ENCODE results near the gene SH2B3.

The SH2B3 gene

DNA sequence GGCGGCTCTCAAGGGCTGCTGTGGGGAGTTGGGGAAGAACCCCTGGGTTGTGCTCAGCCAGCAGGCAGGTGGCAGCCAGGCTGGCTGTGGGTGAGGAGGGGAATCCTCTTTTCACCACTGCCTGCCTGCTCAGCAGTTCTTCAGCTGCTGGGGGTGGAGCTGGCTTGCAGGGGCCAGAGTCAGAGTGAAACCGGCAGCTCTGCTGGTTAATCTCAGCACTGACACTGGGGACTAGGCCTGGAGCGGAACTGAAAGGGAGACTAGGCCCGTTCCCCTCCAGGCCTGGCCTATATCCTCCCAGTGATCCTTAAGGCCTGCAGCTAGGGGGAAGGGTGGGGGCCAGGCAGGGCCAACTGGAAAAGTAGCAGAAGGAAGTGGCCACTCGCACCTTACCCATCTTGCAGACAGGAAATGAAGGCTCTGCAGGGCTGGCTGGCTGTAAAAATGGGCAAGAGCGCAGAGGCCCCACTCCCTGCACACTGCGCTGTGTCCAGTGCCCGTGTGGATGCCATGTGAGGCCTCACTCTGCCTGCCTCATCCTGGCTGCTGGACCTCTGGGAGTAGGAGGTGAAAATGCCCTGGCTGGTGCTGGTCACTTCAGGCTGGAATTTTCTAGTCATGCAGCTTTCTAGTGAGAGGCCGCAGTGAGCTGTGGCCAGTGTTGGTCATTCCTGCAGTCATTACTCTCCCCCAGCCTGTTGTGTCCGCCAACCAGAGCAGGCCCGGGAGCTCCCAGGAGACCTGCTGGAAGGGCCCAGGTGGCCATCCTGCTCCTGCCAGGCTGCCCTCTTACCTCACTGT is 39.4 kb downstream of the SH2B3 start:
- peak; percentile 78 for DNase-seq (ENCODE audit: low spot score)

DNA sequence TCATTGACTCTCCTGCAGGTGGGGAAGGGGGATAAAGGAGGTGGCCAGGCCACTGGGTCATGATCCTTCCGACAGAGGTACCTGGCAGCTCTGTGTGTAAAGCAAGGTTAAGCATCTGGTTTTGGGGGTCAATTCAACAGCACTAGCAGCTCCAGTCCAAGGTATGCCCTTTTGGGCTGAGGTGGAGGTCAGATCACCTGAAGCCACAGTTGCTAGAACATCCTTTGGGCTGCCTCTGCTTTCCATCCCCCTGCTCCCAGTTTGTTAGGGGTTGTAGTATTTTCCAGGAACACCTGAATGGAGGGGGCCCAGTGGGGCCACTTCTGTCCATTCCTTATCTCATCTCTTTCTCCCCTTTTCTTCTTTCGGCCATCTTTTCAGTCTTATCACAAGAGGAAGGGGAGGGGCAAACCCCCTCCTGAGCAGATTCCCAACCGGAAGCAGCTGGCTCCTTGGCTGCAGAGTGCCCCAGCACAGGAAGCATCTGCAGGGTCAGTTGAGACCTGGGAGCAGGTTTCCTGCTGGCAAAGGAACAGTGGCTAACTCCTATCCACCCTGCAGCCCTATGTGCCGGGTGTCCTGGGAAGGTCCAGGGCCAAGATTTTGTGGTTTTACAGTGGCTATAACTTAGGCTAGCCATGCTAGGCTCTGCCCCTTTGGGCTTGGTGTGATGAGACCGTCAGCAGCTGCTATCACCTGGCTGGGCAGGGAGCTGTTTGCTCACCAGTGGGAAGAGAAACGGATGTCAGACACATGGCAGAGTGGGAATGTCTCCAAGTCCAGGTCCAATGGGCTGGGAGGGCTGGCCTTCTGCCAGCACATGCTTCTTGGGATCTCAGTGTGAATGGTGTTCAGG is 40.2 kb downstream of the SH2B3 start:
- no peak for DNase-seq (ENCODE audit: low spot score)

- DNase-seq (ENCODE audit: low spot score): no peak
Observed at GRCh38 chr12:111446631-111447570, 41.2 kb downstream of the SH2B3 start.

- no peak for DNase-seq (ENCODE audit: low spot score)
Observed at GRCh38 chr12:111447571-111448265, 42.0 kb downstream of the SH2B3 start.

DNA sequence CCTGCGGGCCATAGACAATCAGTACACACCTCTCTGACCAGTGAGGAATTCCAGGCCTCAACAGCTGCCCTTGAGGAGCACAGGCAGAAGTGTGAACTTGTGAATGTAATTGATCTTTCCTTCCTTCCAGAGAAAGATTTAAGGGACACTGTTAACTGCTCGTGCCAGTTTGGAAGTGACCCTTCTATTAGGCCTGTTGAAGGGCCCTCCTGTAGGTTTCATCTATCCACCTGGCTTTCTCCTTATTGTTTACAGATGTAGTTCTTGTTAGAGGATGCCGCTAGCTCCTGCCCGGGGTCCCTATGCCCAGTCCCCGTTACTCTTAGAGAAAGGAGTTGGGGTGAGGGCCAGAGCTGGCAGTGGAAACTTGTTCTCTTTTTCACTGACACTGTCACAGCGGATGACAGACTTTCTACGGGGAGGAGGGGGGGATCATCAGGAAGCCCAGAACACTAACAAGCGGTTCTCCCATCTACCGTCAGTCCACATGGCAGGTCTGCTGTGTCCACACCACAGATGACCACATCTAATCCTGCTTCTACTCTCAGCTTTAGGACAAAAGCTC is 42.6 kb downstream of the SH2B3 start:
- no peak for DNase-seq (ENCODE audit: low spot score)

DNA sequence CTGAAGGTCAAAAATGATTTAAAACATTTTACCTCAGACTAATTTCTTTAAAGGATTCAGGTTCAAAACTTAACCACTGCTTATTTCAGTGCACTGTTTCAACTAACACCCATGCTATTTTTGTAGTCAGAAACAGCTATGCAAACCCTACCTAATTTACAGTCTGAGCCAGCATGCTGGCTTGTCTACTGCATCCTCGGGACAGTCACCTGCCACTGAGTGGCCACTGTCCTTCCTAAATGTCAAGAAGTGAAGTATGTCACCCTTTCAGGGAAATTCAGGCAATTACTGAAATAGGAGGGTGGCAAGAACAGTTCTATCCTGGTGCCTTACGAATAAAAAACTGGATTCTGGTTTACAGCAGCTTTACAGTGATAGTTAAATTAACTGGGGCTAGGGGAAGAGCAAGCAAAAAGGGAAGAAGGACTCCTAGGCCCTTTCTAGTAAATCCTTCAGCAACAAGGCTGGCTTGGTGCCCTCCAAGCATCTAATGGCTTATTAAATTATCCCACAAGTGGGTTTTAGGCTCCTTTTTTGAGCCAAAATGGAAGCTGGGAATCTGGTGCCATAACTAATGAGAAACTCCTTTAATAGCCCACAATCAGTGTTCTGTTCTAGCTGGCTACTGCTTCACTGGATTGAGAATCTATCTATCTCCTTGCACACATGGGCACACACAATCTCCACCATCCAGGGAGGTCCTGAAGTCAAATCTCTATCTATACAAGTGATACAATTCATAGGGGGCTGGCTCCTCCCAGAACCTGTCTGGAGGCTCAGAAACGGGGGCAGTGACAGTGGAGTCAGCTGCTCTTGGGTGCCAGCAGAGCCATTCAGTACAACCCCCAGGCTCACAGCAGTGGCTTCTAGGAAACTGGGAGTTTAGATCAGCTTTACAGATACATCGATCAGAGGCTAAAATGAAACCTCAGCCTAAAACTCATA is 43.4 kb downstream of the SH2B3 start:
- DNase-seq (ENCODE audit: low spot score): peak; percentile 59

GRCh38 chr12:111450676-111451075 is 45.0 kb downstream of the SH2B3 start:
- no peak for DNase-seq (ENCODE audit: low spot score)

DNA sequence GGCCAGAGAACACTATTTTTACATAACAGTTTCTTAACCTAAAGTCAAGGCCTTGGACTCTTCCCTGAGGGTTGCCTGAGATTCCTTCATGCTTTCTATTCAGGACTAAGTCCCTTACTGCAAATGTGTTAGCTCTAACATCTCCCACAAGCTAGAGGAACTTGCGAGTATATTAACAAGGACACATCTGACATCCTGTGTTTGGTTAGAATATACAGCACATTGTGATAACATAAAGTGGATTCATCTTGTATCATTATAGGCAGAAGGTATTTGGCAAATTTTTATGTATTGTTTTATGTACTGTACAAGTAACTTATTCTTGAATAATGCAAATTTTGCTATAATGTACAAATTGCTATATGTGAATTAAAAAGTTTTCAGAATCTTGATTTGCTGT is 45.5 kb downstream of the SH2B3 start:
- peak; percentile 36 for DNase-seq (ENCODE audit: low spot score)

DNA sequence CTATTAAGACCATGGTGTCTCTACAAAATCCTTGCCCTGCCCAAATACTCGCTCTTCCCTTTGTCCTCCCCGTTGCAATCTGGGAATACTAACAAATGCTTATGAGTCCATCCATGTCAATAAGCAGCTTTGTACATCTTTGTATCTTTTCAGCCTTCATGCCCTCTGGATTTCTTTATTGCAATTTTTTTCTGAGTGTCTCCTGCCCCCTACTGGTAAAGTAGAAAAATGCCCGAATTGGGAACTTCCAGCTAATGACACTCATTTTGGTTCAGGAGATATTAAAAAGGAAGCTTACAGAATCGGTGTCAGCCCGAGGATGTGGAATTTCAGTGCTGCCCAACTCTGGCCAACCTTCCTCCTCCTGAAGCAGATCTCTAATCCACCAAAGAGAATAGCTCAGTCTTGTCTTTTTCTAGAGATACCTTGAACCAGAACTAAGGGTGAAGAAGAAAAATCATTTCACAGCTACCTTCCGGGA is 46.0 kb downstream of the SH2B3 start:
- DNase-seq (ENCODE audit: low spot score): peak; percentile 91

GRCh38 chr12:111453071-111453989 is 47.6 kb downstream of the SH2B3 start:
- DNase-seq (ENCODE audit: low spot score): peak; percentile 78

DNA sequence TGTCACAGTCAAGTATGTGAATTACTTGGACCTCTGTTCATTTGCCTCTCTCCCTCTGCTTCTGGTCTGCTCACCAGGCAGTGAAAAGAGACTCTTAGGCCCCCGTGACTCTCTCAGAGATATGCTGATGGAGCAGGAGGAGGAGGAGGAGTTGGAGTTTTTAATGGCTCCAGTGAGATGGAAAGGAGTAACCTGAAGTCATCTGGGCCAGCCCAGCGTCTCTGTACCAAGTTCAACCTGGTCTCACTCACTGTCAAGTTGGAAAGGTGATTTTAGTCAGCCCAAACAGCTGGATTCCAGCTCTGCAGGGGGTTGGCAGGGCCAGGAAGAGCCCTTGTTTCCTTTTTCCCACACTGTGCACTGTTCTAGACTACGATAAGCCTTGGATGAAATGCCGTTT is 48.6 kb downstream of the SH2B3 start:
- no peak for DNase-seq (ENCODE audit: low spot score)

GRCh38 chr12:111454716-111455447 is 49.2 kb downstream of the SH2B3 start:
- no peak for DNase-seq (ENCODE audit: low spot score)

- no peak for DNase-seq (ENCODE audit: low spot score)
Observed at GRCh38 chr12:111455448-111456320, 50.0 kb downstream of the SH2B3 start.

- DNase-seq (ENCODE audit: low spot score): no peak
Observed at GRCh38 chr12:111457071-111457470, 51.3 kb downstream of the SH2B3 start.

- DNase-seq (ENCODE audit: low spot score): no peak
Observed at GRCh38 chr12:111457577-111457976, 51.9 kb downstream of the SH2B3 start.

DNA sequence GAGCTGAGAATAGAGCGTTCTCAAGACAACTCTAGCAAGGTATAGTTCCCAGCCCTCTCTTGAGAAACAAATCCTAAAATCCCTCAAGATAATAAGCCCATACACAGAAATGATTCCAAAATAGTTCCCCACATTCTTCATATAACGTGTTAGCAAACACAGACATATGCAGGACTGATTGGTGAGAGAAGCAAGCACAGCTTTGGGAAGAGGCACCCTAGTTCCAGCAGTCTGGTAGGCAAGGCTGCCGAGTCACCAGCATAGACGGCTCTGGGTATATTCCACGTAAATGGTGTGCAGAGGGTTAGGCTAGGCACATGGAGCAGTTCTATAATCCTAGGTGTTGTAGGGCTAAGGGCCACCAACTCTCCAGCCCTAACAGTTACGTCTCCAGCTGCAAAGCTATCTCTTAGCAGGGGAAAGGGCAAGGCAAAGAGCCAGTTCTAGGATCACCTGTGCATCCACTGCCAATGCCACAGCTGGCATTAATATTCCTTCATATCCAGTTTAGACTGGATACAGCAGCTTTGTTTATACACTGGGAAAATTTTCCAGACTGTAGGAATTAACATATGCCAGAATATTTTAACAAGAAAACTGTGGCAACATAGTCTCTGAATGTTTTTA is 52.9 kb downstream of the SH2B3 start:
- no peak for DNase-seq (ENCODE audit: low spot score)
